Immature natural killer cell (primary cell): ENCODE results near the gene ZNF652. TPM values are rescaled to one million over a fixed set of nuclear protein-coding genes. Genes with fewer than 3 reads are reported as not detected.

Source experiments
- DNase-seq, 3 donors: peaks; one replicate each; pipeline ENCODE4 v3.0.0; 2022; ENCODE audit warnings: mixed read lengths in 1 of 3
- H3K27ac Mint-ChIP-seq, 6 donors: one replicate each; pipeline ENCODE4 v1.8.0; 2020; ENCODE audit warnings: mixed read lengths in 6 of 6, mild to moderate bottlenecking in 5 of 6, inconsistent platforms in 4 of 6, moderate library complexity in 3 of 6
- H3K27me3 Mint-ChIP-seq, 3 donors: one replicate each; pipeline ENCODE4 v1.8.0; 2020 to 2021; ENCODE audit warnings: low read depth in 3 of 3, mild to moderate bottlenecking in 3 of 3, mixed read lengths in 3 of 3, moderate library complexity in 3 of 3, inconsistent platforms in 1 of 3
- H3K36me3 Mint-ChIP-seq, 3 donors: one replicate each; pipeline ENCODE4 v1.8.0; 2020; ENCODE audit warnings: mixed read lengths in 3 of 3, inconsistent platforms in 2 of 3, mild to moderate bottlenecking in 2 of 3
- H3K4me1 Mint-ChIP-seq, 2 donors: one replicate each; pipeline ENCODE4 v1.8.0; 2020; ENCODE audit warnings: inconsistent platforms in 2 of 2, mild to moderate bottlenecking in 2 of 2, mixed read lengths in 2 of 2, moderate library complexity in 1 of 2
- H3K4me3 Mint-ChIP-seq, 5 donors: one replicate each; pipeline ENCODE4 v1.8.0; 2020; ENCODE audit warnings: mild to moderate bottlenecking in 5 of 5, mixed read lengths in 5 of 5, inconsistent platforms in 3 of 5, moderate library complexity in 3 of 5
- H3K9me3 Mint-ChIP-seq, 6 donors: one replicate each; pipeline ENCODE4 v1.8.0; 2020; ENCODE audit warnings: mild to moderate bottlenecking in 6 of 6, mixed read lengths in 6 of 6, inconsistent platforms in 4 of 6, moderate library complexity in 3 of 6
- polyA plus RNA-seq, 3 donors: library from polyadenylated mRNA; unstranded; fragments of 300-500 nt; fragmentation: Illumina TruSeq; gene quantifications; one replicate each; pipeline ENCODE4 v1.2.3, GENCODE V29; 2021

The ZNF652 gene
- polyA plus RNA-seq, 3 donors from 2014 or later: 9.7 to 25.8 (median 16.0) TPM

DNA sequence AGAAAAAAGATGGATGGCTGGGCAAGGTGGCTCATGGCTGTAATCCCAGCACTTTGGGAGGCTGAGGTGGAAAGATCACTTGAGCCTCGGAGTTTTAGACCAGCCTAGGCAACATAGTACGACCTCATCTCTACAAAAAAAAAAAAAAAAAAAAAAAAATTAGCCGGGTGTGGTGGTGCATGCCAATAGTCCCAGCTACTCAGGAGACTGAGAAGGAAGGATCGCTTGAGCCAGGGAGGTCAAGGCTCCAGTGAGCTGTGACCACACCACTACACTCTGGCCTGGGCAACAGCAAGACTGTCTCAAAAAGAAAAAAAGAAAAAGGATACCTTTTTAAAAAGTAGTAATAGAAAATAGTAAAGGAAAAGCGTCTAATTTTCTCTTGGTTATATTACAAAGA is 20.7 kb downstream of the ZNF652 start:
- Mint-ChIP-seq H3K4me3 (peak overlapping the region; percentile 61 to 92 (median 71)), H3K27me3 (peaks cover 4 to 17% (median 8%) of the 10 kb centered on the region in 3 donors), H3K9me3 (no peaks in the 10 kb centered on the region), H3K36me3 (no peaks in the 10 kb centered on the region), H3K27ac (peak overlapping the region; percentile 79 to 98 (median 93)), H3K4me1 (peaks cover 63 to 75% of the 10 kb centered on the region in 2 donors)
- DNase-seq: no peak

DNA sequence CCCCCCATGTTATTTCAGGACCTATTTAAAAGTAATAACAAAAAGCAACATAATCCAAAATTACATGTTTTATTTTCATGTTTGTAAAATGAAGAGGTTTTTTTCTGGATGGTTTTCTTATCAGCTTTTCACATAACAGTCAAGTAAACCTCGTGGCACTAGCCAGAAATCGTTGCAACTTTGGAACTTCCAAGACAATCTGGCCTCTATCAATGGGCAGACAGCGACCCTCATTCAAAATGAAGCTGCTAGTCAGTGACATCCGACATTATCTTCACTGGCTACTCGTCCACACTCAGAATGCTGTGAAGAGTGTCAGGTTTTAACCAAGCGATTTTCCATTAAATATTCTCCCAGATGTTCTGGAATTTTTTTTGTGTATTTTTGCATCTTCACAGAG is 22.7 kb downstream of the ZNF652 start:
- Mint-ChIP-seq H3K4me3 (peak overlapping the region; percentile 25 to 84 (median 66)), H3K36me3 (no peaks in the 10 kb centered on the region), H3K9me3 (no peaks in the 10 kb centered on the region), H3K27me3 (peaks cover 4 to 17% (median 8%) of the 10 kb centered on the region in 3 donors), H3K4me1 (peaks cover 52 to 73% of the 10 kb centered on the region in 2 donors), H3K27ac (peak overlapping the region; percentile 23 to 85 (median 81))
- DNase-seq: no peak

DNA sequence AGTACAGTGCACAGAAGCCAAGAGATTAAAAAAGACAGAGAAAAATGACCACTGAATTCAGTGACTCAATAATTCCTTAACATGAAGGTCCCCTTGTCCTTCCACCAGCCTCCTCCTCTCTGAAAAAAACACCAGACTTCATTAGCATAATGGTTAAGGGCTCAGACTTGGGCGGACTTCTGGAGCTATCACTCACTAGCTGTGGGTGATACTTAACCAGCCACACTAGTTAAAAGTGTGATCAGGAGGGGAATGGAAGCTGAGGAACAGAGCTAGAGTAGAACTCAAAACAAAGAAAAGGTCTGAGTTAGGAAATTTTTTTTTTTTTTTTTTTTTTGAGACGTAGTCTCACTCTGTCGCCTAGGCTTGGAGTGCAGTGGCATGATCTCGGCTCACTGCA is 23.2 kb downstream of the ZNF652 start:
- DNase-seq: peak; percentile 58 to 67 (median 66)
- peaks cover 54 to 71% of the 10 kb centered on the region in 2 donors for H3K4me1 Mint-ChIP-seq
- no peaks in the 10 kb centered on the region for H3K36me3 Mint-ChIP-seq
- H3K27me3 Mint-ChIP-seq: peaks cover 4 to 17% (median 8%) of the 10 kb centered on the region in 3 donors
- H3K9me3 Mint-ChIP-seq: no peaks in the 10 kb centered on the region
- H3K27ac Mint-ChIP-seq: peak overlapping the region; percentile 79 to 92 (median 86)
- peak overlapping the region; percentile 66 to 84 (median 70) for H3K4me3 Mint-ChIP-seq

DNA sequence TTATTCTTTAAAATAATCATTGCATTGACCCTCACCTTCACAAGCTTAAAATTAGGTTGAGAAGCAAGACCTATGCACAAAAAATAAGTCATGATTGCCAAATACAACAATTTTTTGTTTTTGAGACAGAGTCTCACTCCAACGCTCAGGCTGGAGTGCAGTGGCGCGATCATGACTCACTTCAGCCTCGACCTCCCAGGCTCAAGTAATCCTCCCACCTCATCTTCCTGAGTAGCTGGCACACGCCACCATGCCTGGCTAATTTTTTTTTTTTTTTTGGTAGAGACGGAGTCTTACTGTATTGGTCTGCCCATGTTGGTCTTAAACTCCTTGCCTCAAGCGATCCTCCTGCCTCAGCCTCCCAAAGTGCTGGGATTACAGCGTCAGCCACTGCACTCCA is 24.2 kb downstream of the ZNF652 start:
- no peak for DNase-seq
- peak overlapping the region; percentile 65 to 92 (median 84) for H3K27ac Mint-ChIP-seq
- H3K9me3 Mint-ChIP-seq: no peaks in the 10 kb centered on the region
- H3K27me3 Mint-ChIP-seq: peaks cover 4 to 17% (median 8%) of the 10 kb centered on the region in 3 donors
- H3K4me1 Mint-ChIP-seq: peaks cover 48 to 61% of the 10 kb centered on the region in 2 donors
- H3K36me3 Mint-ChIP-seq: no peaks in the 10 kb centered on the region
- H3K4me3 Mint-ChIP-seq: peak overlapping the region; percentile 2 to 66 (median 22)

DNA sequence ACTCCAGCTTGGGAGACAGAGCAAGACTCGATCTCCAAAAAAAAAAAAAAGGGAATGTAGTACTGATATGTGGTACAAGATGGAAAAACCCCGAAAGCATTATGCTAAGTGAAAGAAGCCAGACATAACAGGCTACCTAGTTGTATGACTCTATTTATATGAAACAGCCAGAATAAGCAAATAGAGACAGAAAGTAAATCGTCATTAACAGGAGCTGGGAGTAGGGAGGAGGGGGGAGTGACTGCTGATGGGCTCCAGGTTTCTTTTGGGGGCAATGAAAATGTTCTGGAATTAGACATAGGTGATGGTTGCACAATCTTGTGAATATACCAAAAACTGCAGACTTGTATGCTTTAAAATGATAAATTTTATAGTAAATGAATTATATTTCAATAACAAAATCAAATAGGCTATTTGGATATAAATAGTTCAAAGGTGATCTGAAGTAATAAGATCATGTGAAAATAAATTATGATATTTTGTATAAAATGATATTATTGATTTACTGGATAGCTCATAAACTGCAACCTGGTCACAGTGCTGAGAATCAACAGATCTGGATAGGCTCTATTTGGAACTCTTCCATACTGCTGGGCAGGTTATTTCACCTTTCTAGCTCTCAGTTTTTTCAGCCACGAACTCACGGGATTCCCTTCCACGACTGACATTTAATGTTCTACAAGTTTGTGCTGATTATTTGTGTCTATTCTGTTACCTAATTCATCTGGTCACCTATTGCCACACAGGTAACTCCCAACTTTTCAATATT is 27.1 kb downstream of the ZNF652 start:
- Mint-ChIP-seq H3K9me3 (no peaks in the 10 kb centered on the region), H3K4me1 (peaks cover 29 to 41% of the 10 kb centered on the region in 2 donors), H3K4me3 (no peak overlapping the region), H3K27ac (peak overlapping the region in 3 of 6 donors; percentile 32 to 70 (median 61)), H3K27me3 (peaks cover 0 to 4% (median 3%) of the 10 kb centered on the region in 3 donors), H3K36me3 (no peaks in the 10 kb centered on the region)
- no peak for DNase-seq

DNA sequence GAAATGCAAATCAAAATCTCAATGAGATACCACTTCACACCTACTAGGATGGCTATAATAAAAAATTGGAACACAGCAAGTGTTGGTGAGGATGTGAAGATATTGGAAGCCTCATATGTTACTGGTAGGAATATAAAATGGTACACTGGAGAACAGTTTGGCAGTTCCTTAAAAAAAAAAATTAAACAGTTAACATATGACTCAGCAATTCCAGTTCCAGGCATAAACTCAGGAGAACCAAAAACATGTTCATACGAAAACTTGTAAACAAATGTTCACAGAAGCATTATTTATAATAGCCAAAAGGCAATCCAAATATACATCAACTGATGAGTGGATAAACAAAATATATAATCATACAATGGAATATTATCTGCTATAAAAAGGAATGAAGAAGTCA is 28.2 kb downstream of the ZNF652 start:
- H3K27ac Mint-ChIP-seq: peak overlapping the region in 2 of 6 donors; percentile 2 to 67
- peaks cover 0 to 2% (median 1%) of the 10 kb centered on the region in 3 donors for H3K27me3 Mint-ChIP-seq
- no peaks in the 10 kb centered on the region for H3K9me3 Mint-ChIP-seq
- no peak overlapping the region for H3K4me3 Mint-ChIP-seq
- DNase-seq: no peak
- H3K4me1 Mint-ChIP-seq: peaks cover 21 to 41% of the 10 kb centered on the region in 2 donors
- H3K36me3 Mint-ChIP-seq: no peaks in the 10 kb centered on the region

DNA sequence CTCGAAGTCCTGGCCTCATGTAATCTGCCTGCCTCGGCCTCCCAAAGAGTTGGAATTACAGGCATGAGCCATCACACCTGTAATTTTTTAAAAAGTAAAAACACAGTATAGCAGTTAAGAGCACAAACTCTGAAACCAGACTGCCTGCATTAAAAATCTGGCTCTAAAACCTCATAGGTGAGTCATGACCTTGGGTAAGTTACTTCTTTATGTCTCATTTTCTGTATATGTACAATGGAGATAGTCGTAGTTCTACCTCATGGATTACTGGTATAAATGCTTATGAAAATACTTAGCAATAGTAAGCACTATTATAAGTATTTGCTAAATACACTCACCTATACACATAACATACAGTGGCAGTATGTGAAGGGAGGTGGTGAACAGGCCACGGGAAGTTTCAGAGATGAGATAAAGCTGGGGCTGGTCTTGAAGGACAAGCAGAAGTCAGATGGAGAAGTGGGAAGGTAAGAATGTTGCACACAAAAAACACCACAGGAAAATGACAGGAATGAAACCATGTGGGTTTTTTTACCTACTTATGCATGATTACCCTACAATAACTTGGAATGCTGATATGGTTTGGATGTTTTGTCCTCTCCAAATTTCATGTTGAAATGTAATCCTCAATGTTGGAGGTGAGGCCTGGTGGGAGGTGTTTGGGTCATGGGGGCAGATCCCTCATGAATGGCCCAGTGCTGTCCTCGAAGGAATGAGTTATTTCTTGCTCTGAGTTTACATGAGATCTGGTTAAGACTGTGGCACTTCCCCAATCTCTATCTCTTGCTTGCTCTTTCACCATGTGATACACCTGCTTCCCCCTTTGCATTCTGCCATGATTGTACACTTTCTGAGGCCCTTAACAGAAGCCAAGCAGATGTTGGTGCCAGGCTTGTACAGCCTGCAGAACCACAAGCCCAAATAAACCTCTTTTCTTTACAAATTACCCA is 33.9 kb downstream of the ZNF652 start:
- Mint-ChIP-seq H3K9me3 (no peaks in the 10 kb centered on the region), H3K36me3 (no peaks in the 10 kb centered on the region), H3K4me1 (peaks cover 42 to 61% of the 10 kb centered on the region in 2 donors), H3K27me3 (no peaks in the 10 kb centered on the region), H3K27ac (peak overlapping the region in 5 of 6 donors; percentile 26 to 80 (median 56)), H3K4me3 (peak overlapping the region in 1 of 5 donors; percentile 3)
- DNase-seq: no peak

DNA sequence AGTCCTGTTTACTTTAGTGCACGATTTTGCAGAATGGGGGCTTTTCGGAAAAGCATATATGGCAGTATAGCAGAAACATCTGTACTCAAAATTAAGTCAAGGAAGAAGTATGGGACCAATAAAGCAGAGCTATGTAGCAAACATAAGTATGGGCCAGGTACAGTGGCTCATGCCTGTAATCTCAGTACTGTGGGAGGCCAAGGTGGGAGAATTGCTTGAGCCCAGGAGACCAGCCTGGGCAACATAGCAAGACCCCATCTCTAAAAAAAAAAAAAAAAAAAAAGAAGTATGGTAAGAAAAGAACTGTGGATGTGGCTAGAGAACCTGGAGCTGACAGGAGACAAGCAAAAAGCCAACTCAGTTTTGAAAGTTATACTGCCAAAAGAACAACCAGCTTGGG is 36.1 kb downstream of the ZNF652 start:
- Mint-ChIP-seq H3K4me3 (no peak overlapping the region), H3K9me3 (no peaks in the 10 kb centered on the region), H3K27ac (peak overlapping the region in 3 of 6 donors; percentile 34 to 55 (median 51)), H3K4me1 (peaks cover 53 to 75% of the 10 kb centered on the region in 2 donors), H3K36me3 (no peaks in the 10 kb centered on the region), H3K27me3 (no peaks in the 10 kb centered on the region)
- DNase-seq: no peak

DNA sequence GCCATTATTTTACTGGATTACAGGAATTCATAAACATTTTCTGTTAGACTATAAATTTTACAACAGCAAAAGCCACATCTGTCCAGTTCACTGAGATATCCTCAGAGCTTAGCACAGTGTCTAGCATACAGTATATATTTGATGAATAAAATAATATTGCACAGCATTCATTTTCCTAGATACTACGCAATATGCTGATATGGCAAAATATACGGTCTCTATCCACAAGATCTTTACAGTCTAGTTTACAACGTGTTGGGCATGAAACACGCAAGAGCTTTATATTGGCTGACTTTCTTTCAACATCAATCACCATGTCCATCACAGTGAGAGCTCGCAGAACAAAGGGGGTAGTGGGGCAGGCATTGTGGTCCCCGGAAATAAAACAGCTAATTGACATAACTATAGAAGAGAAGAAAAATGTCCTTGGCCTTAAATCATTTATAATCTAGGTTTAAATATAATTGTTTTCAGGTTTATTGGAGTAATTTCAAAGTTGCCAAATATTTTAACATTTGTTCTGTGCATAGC is 43.5 kb downstream of the ZNF652 start:
- Mint-ChIP-seq H3K9me3 (no peaks in the 10 kb centered on the region), H3K4me1 (peaks cover 44 to 65% of the 10 kb centered on the region in 2 donors), H3K27ac (peak overlapping the region in 1 of 6 donors; percentile 44), H3K27me3 (peaks cover 0 to 2% (median 0%) of the 10 kb centered on the region in 3 donors), H3K4me3 (no peak overlapping the region), H3K36me3 (no peaks in the 10 kb centered on the region)
- no peak for DNase-seq

DNA sequence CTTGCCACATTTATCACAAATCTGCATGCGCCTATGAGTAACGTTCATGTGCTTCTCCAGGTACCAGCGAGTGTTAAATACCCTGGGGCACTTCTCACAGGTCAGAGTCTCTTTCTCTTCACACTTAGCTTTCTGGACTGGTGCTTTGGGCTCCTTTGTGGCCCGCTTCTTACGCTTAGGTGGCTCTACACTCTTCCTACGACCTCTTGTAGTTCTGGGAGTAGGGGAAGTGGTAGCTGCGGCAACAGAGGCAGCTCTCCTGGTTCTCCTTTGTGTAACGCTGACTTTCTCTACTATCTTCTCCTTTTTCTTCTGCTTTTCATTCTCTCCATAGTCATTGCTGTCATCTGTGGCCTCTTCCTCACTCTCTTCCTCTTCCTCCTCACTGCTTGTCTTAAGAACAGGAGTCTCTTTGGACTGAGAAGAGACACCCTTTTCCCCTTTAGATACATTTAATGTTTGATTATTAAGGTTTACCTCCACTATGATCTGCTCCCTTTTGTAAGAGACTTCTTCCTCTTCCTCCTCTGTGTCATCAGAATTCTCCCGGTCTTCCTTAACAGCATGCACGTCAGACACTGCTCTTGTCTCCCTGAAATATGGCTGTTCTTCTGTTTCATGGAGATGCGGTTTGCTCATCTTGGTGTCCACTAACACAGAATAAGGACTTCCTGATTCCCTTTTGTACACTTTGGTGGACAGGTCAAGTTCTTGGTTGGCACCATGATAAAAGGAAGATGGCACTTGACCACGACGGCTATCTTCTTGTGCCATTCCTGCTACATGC is 45.0 kb downstream of the ZNF652 start:
- Mint-ChIP-seq H3K27ac (peak overlapping the region; percentile 42 to 94 (median 78)), H3K4me3 (peak overlapping the region; percentile 4 to 96 (median 39)), H3K4me1 (peaks cover 31 to 51% of the 10 kb centered on the region in 2 donors), H3K9me3 (no peaks in the 10 kb centered on the region), H3K36me3 (peaks cover 0 to 4% (median 3%) of the 10 kb centered on the region in 3 donors), H3K27me3 (peaks cover 0 to 2% (median 0%) of the 10 kb centered on the region in 3 donors)
- no peak for DNase-seq

DNA sequence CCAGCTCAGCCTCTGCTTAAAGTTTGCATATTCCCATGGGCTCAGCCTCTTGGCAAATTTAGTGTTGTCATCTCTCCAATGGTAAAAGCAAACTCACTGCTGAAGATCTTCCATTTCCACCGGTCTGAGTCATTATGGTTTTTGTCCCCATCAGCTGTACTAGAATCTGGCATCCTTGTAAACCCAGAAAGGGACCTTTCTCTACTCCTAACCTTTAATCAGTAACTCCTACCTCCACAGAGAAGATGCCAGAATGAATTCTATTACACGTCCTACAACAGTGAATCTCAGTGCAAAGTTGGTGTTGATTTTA is 45.8 kb downstream of the ZNF652 start:
- Mint-ChIP-seq H3K4me3 (peak overlapping the region; percentile 75 to 96 (median 88)), H3K4me1 (peaks cover 27 to 42% of the 10 kb centered on the region in 2 donors), H3K9me3 (no peaks in the 10 kb centered on the region), H3K36me3 (peaks cover 0 to 4% (median 3%) of the 10 kb centered on the region in 3 donors), H3K27ac (peak overlapping the region in 5 of 6 donors; percentile 42 to 94 (median 83)), H3K27me3 (peaks cover 0 to 2% (median 0%) of the 10 kb centered on the region in 3 donors)
- DNase-seq: no peak

DNA sequence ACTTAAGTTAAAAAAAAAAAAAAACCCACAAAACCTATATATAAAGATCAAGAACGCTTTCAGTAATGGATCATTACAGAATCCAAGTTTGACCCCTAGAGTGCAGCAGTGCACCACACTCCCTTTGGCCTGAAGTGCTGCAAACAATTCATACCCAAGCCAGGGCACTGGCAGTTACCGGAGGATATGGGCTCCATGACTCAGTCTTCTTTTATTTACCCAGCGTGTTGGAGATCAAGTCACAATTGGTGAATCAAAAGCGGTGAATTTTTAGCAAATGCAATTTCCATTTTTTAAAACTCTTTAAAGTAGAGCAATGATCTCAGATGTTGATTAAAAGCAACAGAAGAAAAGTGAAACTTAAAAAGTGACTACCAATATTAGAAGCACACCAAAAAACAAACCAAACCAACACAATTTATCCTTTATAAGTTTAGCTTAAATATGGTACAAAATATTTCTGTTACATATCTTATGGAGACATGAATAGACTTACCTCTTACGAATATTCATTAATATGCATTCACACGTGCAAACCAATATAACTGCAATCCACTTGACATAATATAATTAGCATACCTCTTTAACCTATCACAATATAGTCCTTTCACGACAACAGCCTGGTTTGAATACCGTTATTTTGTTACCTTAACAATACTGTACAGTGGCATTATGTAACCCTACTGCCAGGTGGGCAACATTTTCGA is 46.3 kb downstream of the ZNF652 start:
- Mint-ChIP-seq H3K4me1 (peaks cover 24 to 37% of the 10 kb centered on the region in 2 donors), H3K36me3 (peaks cover 0 to 4% (median 3%) of the 10 kb centered on the region in 3 donors), H3K9me3 (no peaks in the 10 kb centered on the region), H3K27ac (peak overlapping the region; percentile 42 to 94 (median 87)), H3K27me3 (peaks cover 0 to 2% (median 0%) of the 10 kb centered on the region in 3 donors), H3K4me3 (peak overlapping the region; percentile 75 to 96 (median 88))
- DNase-seq: peak; percentile 68 to 78 (median 73)
